Mucosa of descending colon (tissue), 3 donors: Measurements from ENCODE around the gene P2RX6. TPM values are rescaled to one million over a fixed set of nuclear protein-coding genes. Genes with fewer than 3 reads are reported as not detected.

Experiments used
- ATAC-seq: fragments of 200-7000 bp; cut with Tn5 transposase; one replicate; pipeline ENCODE4 v1.9.1; 2020; ENCODE audit warnings: mild to moderate bottlenecking, moderate library complexity
- DNase-seq, 3 donors: peaks; one replicate each; pipeline ENCODE4 v3.0.0-alpha.2; 2020
- H3K36me3 ChIP-seq: fragments of 200-600 bp; one replicate; pipeline ENCODE4 v1.8.0; 2021; ENCODE audit warnings: low read depth, mild to moderate bottlenecking
- H3K4me1 ChIP-seq: fragments of 200-600 bp; one replicate; pipeline ENCODE4 v1.8.0; 2021; ENCODE audit warnings: low read depth, mild to moderate bottlenecking
- H3K4me3 ChIP-seq: fragments of 200-600 bp; one replicate; pipeline ENCODE4 v1.8.0; 2021; ENCODE audit warnings: mild to moderate bottlenecking
- H3K9me3 ChIP-seq: fragments of 200-600 bp; one replicate; pipeline ENCODE4 v1.8.0; 2021; ENCODE audit warnings: mild to moderate bottlenecking
- intact Hi-C, 2 donors: fragments of 100-400 bp; cut with DNase I in 1 of 2; cut with micrococcal nuclease in 1 of 2; formaldehyde crosslinking; loops; one replicate each; pipeline versions ENCODE4 v1.11.0 to v1.11.1; 2022; cut with DNase I, micrococcal nuclease
- long read RNA-seq, 2 donors: library from polyadenylated mRNA; unstranded; transcript quantifications; one replicate each; pipeline ENCODE4 v2.0.0, GENCODE V29; 2019 to 2021
- total RNA-seq, 3 donors: library from RNA; stranded (reverse); fragmentation: NEBNext Ultra II Directional in 2 of 3; extraction: Animal tissue kit (Norgen Biotek cat#: 25700) in 2 of 3; gene quantifications; one replicate each; pipeline versions ENCODE4 v1.2.1 to v1.2.4, GENCODE V29; 2021 to 2023
- TF ChIP-seq, protein P1 (sequence below): fragments of 200-600 bp; IDR thresholded peaks from one replicate; pipeline ENCODE4 v1.8.0; 2022; ENCODE audit warnings: antibody characterized with exemption, mild to moderate bottlenecking
- donor health status: DM: no; HTN: no; CAD: no; lungs with moderate emphysema.
- donor health status: DM: no; HTN: no; CAD: no.
- donor health status: DM: no; HTN: yes; CAD: no.

Gene P2RX6
- total RNA-seq = 1 to 10 TPM; 1.4 to 1.6 (median 1.4) TPM
- long read RNA-seq, donor 1, partial matches to known transcripts = 0 of 1 reads
- long read RNA-seq, donor 1, other reads (novel, unspliced or antisense) = 0 of 1 reads
- long read RNA-seq, donor 2, partial matches to known transcripts = 0 of 1 reads
- long read RNA-seq, donor 2, other reads (novel, unspliced or antisense) = 0 of 1 reads

DNA sequence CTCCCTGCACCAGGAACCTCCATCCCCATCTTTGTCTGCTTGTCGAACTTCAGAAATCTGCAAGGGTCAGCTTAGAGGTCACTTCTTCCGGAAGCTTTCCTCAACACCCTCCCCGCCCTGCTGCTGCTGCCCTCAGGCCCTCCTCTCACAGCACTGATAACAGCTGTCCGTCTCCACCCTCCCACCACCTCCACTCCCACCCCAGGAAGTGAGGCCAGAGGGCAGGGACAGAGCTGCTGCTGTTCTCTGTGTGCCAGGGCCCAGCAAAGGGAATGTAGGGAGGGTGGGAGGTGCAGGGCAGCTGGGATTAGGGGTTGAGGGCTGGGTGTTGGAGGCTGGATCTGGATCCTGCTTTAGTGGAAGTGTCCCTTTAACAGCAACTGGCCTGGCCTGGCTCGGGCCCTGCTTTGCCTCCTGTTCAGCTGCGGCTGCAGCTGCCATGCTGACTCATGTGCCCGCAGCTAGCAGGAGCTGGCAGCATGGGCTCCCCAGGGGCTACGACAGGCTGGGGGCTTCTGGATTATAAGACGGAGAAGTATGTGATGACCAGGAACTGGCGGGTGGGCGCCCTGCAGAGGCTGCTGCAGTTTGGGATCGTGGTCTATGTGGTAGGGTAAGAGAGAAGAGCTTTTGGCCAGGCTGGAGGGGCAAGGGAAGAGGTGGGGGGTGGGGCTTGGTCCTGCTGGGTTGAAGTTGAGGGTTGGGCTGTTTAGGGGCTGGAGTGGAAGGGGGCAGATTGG is at the start of gene P2RX6:
Gene P2RX6 (plus strand): TSS at position 440 of the 740 bp plus-strand sequence. CDS start 10 bp downstream, at position 450.
- no peak within 1 kb of the TSS for H3K4me3 ChIP-seq
- ATAC-seq = peak; percentile 78
- H3K9me3 ChIP-seq = no peaks in the 10 kb centered on the region
- TF ChIP-seq, protein P1, sequence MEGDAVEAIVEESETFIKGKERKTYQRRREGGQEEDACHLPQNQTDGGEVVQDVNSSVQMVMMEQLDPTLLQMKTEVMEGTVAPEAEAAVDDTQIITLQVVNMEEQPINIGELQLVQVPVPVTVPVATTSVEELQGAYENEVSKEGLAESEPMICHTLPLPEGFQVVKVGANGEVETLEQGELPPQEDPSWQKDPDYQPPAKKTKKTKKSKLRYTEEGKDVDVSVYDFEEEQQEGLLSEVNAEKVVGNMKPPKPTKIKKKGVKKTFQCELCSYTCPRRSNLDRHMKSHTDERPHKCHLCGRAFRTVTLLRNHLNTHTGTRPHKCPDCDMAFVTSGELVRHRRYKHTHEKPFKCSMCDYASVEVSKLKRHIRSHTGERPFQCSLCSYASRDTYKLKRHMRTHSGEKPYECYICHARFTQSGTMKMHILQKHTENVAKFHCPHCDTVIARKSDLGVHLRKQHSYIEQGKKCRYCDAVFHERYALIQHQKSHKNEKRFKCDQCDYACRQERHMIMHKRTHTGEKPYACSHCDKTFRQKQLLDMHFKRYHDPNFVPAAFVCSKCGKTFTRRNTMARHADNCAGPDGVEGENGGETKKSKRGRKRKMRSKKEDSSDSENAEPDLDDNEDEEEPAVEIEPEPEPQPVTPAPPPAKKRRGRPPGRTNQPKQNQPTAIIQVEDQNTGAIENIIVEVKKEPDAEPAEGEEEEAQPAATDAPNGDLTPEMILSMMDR = no peak
- DNase-seq = peak; percentile 55 to 75 (median 68)
- H3K4me1 ChIP-seq = peaks cover 21% of the 10 kb centered on the region
- intact Hi-C loops = no loop called here
- H3K36me3 ChIP-seq = no peaks in the 10 kb centered on the region

DNA sequence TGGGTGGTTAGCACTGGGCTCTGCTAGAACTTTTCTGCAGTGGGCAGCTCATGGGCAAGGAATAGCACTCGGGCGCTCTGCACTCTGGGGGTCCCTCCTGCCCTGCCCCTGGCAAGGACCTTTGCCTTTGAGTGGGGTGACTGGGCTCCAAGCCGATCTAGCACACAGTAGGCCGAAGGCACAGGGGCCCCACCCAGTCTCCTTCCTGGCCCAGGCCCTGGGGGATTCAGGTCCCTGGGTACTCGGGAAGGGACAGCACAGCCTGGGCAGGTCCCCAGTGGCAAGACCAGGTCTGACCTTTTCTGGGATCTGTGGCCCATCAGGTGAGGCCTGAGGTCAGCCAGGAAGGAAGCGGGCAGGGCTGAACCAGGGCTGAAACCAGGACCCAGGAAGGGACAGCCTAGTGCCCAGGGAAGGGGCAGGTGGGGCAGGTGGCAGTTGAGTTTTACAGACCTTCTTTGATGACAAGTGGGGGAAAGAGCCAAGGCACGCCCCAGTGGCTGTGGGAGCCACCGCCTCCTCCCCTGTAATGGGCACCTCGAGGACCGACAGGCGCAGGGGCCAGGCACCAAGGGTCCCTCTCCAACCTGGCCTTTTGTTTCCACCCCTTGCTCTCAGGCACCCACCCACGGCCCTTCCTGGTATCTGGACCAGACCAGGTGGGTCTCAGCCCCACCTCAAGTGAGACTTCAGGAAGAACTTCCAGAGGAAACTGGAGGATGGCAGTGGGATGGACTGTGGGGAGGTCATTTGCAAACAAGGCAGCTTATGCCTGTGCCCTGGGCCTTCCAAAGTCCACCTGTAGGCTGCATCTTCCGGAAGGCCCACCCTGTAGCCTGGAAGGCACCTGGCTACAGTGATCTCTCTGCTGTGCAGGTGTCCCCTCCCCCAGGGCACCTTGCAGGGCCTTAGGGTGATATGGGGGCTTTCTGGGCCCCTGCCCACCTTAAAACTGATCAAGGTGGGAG is 48.8 kb upstream of the P2RX6 start:
- ATAC-seq (peak; percentile 85), DNase-seq (peak; percentile 85 to 87 (median 85))
- Histone ChIP-seq H3K4me1 (peaks cover 24% of the 10 kb centered on the region), H3K4me3 (no peak overlapping the region), H3K9me3 (no peaks in the 10 kb centered on the region), H3K36me3 (no peaks in the 10 kb centered on the region)
- intact Hi-C loops = no loop called here
- TF ChIP-seq, protein P1 = no peak

DNA sequence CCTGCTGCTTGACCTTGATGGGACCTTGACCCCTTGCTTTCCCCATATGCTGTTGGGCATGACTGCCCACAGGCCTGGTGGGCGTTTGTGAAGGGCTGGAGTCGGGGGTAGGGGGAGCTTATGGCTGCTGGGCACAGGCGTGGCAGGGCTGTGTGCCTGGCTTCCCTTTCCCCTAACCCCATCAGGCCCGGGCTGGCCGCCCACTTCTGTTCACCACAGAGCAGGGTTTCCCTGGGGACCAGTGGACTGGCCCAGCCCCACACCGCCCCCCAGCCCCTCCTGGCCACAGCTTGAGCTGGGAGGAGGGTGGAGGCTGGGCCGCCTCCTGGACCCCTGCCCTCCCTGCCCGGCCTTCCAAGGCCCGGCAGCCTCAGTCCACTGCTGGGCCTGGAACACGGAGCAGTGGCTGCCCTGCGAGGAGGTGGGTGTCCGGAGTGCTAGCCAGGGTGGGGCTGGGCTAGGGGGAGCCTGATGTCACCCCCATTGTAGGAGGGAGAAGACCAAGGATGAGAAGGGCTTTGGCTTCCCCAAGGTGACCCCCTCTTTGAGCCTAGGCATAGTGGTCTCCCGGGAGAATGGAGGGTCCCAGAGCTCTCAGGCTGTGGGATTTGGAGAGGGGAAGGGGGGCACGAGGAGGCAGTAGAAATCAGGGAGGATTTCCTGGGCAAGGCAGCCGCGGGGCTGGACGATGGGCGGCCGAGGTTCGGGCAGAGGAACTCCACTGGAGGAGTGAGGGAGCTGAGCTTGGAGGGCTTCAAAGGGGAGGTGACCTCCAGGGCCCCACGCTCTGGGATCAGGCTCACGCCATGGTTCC is 47.9 kb upstream of the P2RX6 start, which contains the start of gene AIFM3:
Gene AIFM3 (plus strand): TSS at position 373 of the 814 bp plus-strand sequence. CDS start 690 bp downstream, outside the sequence.
- intact Hi-C loops = no loop called here

DNA sequence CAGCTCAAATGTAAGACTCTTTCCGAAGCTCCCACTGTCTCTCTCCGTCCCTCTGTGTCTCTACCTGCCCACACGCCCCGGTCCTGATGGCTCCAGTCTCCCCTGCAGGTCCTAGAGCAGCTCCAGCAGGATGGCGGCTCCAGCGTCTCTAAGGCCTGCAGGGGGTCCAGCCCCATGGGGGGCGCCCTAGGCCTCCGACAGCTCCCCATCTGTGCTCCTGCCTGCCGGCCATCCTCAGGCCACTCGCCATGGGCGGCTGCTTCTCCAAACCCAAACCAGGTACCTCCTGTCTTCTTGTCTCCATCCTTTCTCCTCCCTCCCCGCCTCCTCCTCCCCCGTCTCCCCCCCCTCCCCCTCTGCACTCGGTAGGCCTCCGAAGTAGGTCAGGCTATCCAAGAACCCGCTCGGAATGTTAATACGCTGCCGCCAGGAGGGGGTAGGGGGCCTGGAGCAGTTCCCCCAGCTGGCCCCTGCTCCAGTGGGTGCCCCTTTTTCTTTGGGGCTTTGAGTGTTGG is 47.2 kb upstream of the P2RX6 start:
- no peak for ATAC-seq
- DNase-seq = peak in 1 of 3 donors; percentile 52
- Histone ChIP-seq H3K36me3 (no peaks in the 10 kb centered on the region), H3K4me3 (no peak overlapping the region), H3K4me1 (peaks cover 20% of the 10 kb centered on the region), H3K9me3 (no peaks in the 10 kb centered on the region)
- intact Hi-C loops = no loop called here
- TF ChIP-seq, protein P1 = no peak

More for the DNA sequence above, 47.9 kb upstream of the P2RX6 start, which contains the start of gene AIFM3:
- Histone ChIP-seq H3K9me3 (no peaks in the 10 kb centered on the region), H3K36me3 (no peaks in the 10 kb centered on the region), H3K4me1 (peaks cover 20% of the 10 kb centered on the region), H3K4me3 (no peak within 1 kb of the TSS)
- TF ChIP-seq, protein P1 = no peak
- ATAC-seq (no peak), DNase-seq (peak in 2 of 3 donors; percentile 56 to 60)
